Ascending aorta (tissue), 2 donors: ENCODE data around the gene ANKRD53. TPM values are rescaled to one million over a fixed set of nuclear protein-coding genes. Genes with fewer than 3 reads are reported as not detected.

Experiments
- DNase-seq, 2 donors: peaks; one replicate each; pipeline ENCODE4 v3.0.0-alpha.2; 2019; ENCODE audit warnings: low spot score in 2 of 2
- H3K27ac ChIP-seq, 2 donors: fragments of 200-600 bp; sonication (generic); one replicate each; pipeline ENCODE4 v1.5.1; 2016 to 2017; ENCODE audit warnings: mild to moderate bottlenecking in 1 of 2
- H3K27me3 ChIP-seq: fragments of 200-600 bp; sonication (generic); one replicate; pipeline ENCODE4 v1.5.1; 2017
- H3K36me3 ChIP-seq, 2 donors: fragments of 200-600 bp; sonication (generic); one replicate each; pipeline ENCODE4 v1.5.1; 2016
- H3K4me1 ChIP-seq, 2 donors: fragments of 200-600 bp; sonication (generic); one replicate each; pipeline ENCODE4 v1.5.1; 2016 to 2017; ENCODE audit warnings: mild to moderate bottlenecking in 1 of 2
- H3K4me3 ChIP-seq, 2 donors: fragments of 200-600 bp; sonication (generic); one replicate each; pipeline ENCODE4 v1.5.1; 2016 to 2017; ENCODE audit warnings: mild to moderate bottlenecking in 1 of 2
- H3K9me3 ChIP-seq, 2 donors: fragments of 200-600 bp; sonication (generic); one replicate each; pipeline ENCODE4 v1.5.1; 2016
- intact Hi-C: fragments of 100-400 bp; cut with DNase I; formaldehyde crosslinking; loops from one replicate; pipeline ENCODE4 v1.15.1; 2023
- total RNA-seq: library from RNA; depleted of rRNA; stranded (reverse); fragments of >200 nt; gene quantifications from one replicate; pipeline ENCODE4 v1.1.0, GENCODE V29; 2016
- TF ChIP-seq, protein P1 (sequence below), 3 experiments: fragments of 200-600 bp in 2 of 3; fragments of 450-650 bp in 1 of 3; sonication (generic) in 2 of 3; IDR thresholded peaks; one replicate each; pipeline ENCODE4 v1.5.1; 2016 to 2019; ENCODE audit warnings: antibody characterized with exemption in 3 of 3, mild to moderate bottlenecking in 1 of 3, moderate library complexity in 1 of 3

The ANKRD53 gene
- total RNA-seq, 1 donor from 2014 or later: 1.4 TPM

DNA sequence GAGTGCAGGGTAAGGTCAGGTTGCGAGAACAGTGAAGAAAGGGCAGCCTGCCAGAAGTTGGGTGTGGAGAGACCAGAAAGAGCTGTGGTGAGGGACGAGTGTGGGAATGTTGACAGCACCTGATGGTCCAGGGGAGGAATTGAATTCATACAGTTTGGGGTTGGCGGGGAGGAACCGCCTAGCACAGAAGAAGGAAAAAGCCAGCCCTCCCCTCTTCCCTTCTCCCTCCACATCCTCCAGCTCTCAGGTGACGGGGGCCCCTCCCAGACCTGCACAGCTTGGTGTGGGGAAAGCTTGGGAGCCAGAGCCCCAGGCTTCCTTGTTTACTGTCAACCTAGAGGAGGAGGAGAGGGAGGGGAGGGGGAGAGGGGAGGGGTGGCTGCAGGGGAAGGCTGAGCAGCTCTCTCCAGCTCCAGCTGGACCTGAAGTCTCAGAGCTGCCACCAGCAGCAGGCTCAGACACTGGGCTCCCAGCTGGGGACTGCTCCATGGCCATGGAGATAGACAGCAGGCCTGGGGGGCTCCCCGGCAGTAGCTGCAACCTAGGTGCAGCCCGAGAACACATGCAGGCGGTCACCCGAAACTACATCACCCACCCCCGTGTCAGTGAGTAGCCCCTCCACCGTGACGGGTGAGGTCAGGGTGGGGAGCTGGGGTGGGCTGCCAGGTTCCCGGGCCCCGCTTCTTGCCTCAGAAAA is 42.8 kb upstream of the ANKRD53 start, which contains the start of gene ATP6V1B1:
ATP6V1B1 (plus strand) TSS at position 433 of the 697 bp plus-strand sequence; CDS start at position 488, 55 bp downstream.
- Histone ChIP-seq H3K27me3 (no peaks in the 10 kb centered on the region), H3K36me3 (no peaks in the 10 kb centered on the region), H3K4me3 (no peak within 1 kb of the TSS), H3K27ac (no peak within 1 kb of the TSS), H3K4me1 (no peaks in the 10 kb centered on the region), H3K9me3 (no peaks in the 10 kb centered on the region)
- TF ChIP-seq, protein P1, sequence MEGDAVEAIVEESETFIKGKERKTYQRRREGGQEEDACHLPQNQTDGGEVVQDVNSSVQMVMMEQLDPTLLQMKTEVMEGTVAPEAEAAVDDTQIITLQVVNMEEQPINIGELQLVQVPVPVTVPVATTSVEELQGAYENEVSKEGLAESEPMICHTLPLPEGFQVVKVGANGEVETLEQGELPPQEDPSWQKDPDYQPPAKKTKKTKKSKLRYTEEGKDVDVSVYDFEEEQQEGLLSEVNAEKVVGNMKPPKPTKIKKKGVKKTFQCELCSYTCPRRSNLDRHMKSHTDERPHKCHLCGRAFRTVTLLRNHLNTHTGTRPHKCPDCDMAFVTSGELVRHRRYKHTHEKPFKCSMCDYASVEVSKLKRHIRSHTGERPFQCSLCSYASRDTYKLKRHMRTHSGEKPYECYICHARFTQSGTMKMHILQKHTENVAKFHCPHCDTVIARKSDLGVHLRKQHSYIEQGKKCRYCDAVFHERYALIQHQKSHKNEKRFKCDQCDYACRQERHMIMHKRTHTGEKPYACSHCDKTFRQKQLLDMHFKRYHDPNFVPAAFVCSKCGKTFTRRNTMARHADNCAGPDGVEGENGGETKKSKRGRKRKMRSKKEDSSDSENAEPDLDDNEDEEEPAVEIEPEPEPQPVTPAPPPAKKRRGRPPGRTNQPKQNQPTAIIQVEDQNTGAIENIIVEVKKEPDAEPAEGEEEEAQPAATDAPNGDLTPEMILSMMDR (IDR thresholded peaks at IDR 0.05): no peak
- no peak for DNase-seq
- intact Hi-C loops: no loop called here

DNA sequence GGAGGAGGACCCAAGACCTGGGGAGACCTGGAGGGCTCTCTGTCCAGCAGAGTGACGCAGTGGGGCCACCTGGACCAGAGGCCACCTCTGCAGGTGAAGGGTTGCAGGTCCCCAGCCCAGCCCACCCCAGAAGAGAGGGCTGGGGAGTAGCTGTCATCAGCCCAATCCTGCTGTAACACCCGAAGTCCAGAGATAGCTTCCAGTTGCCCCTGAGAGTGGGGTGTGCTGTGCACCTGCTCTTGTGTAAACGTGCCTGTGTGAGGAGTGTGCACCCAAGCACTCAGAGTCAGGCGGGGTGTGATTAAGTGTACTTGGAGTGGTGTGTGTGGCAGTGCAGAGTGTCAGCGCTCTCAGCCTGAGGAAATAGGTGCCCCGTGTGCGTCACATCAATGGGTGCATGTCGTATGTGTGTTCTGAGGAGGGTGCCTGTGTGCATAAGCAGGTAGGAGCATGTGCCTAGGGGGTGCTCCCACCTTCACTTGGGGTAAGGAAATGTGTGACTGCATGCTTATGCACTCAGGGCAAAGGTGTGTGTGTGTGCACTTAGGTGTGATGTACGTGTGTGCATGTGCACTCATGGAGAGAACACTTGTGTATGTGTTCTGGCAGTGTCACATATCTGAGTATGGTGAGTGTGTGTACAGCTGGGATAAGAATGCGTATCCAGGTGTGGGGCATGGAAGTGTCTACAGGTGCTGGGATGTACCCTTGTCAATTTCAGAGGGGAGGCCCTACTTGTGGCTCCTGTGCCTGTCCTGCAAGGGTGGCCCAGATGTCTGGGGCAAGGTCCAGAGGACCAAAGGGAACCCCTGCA is 42.1 kb upstream of the ANKRD53 start:
- intact Hi-C loops: no loop called here
- no peaks in the 10 kb centered on the region for H3K27me3 ChIP-seq
- H3K4me3 ChIP-seq: no peak overlapping the region
- no peak for DNase-seq
- H3K9me3 ChIP-seq: no peaks in the 10 kb centered on the region
- TF ChIP-seq, protein P1 (IDR thresholded peaks at IDR 0.05): no peak
- H3K36me3 ChIP-seq: no peaks in the 10 kb centered on the region
- no peaks in the 10 kb centered on the region for H3K4me1 ChIP-seq
- no peak overlapping the region for H3K27ac ChIP-seq

DNA sequence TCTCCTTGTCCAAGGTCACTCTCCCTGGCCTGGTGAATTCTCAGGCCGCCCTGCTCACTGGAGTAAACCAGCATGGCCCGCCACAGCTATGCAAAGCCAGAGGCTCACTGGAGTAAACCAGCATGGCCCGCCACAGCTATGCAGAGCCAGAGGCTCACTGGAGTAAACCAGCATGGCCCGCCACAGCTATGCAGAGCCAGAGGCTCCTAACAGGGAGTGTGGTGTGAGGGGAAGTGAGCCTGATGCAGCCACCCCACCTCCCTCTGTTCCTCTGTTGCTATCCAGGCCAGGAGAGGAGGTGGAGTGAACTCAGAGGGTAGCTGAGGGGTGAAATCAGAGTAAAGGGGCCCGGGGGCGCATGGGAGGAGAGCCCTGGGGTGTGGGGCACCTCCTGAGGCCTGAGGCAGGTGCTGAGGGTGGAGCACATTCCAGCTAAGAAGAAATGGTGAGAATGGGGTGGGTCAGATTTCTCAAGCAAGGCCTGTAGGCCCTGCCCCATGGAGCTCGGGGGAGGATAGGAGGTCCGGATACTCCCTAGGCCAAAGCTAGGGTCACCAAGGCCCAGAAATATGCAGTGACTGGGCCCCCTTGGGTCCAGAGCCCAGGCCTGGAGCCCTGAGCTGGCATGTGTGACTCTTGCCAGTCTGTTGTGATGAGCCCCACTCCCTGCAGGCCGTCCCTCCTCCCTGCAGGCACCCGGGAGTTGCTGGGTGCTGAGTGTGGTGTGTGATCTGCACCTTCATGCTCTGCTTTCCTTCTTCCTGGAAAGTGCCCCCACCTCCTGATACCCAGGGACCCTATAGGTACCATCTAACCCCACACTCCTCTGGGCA is 41.2 kb upstream of the ANKRD53 start:
- intact Hi-C loops: no loop called here
- Histone ChIP-seq H3K36me3 (no peaks in the 10 kb centered on the region), H3K9me3 (no peaks in the 10 kb centered on the region), H3K4me1 (no peaks in the 10 kb centered on the region), H3K4me3 (no peak overlapping the region), H3K27ac (no peak overlapping the region), H3K27me3 (no peaks in the 10 kb centered on the region)
- TF ChIP-seq, protein P1 (IDR thresholded peaks at IDR 0.05): no peak
- no peak for DNase-seq

- no peak overlapping the region for H3K27ac ChIP-seq
- DNase-seq: no peak
- no peak overlapping the region for H3K4me3 ChIP-seq
- no peaks in the 10 kb centered on the region for H3K4me1 ChIP-seq
- TF ChIP-seq, protein P1 (IDR thresholded peaks at IDR 0.05): no peak
- H3K9me3 ChIP-seq: no peaks in the 10 kb centered on the region
- H3K36me3 ChIP-seq: no peaks in the 10 kb centered on the region
- intact Hi-C loops: no loop called here
- no peaks in the 10 kb centered on the region for H3K27me3 ChIP-seq
Measured at GRCh38 chr2:70937866-70938585, 40.4 kb upstream of the ANKRD53 start.

- intact Hi-C loops: no loop called here
- no peaks in the 10 kb centered on the region for H3K27me3 ChIP-seq
- DNase-seq: no peak
Measured at GRCh38 chr2:70938586-70938950, 39.9 kb upstream of the ANKRD53 start.

More at GRCh38 chr2:70938586-70938950, 39.9 kb upstream of the ANKRD53 start:
- Histone ChIP-seq H3K36me3 (no peaks in the 10 kb centered on the region), H3K9me3 (no peaks in the 10 kb centered on the region), H3K4me3 (no peak overlapping the region), H3K4me1 (no peaks in the 10 kb centered on the region), H3K27ac (no peak overlapping the region)
- TF ChIP-seq, protein P1 (IDR thresholded peaks at IDR 0.05): no peak
